IMR-90 (cell line): Measurements from ENCODE around the gene SBF2. TPM values are rescaled to one million over a fixed set of nuclear protein-coding genes. Genes with fewer than 3 reads are reported as not detected.
A peak's percentile ranks its signal among the peaks of the same experiment; 100 is the strongest.

Source experiments
- ATAC-seq: fragments of 200-7000 bp; cut with Tn5 transposase; 2 replicates; pipeline ENCODE4 v1.9.1; 2020; ENCODE audit warnings: low read depth, mild to moderate bottlenecking, moderate library complexity
- BruUV-seq: library from RNA; stranded (reverse); fragments of 400-500 nt; replicated peaks from 2 replicates; lab custom pipeline; 2021; lab: Mats Ljungman, UMichigan
- CTCF ChIA-PET: fragments of 300-600 bp; formaldehyde crosslinking; extraction: SDS; loops from one replicate; lab custom pipeline; 2021; ENCODE audit warnings: antibody characterized with exemption; lab: Yijun Ruan, JAX
- POLR2A ChIA-PET: fragments of 300-600 bp; sonication (Branson Sonifier 250); formaldehyde crosslinking; loops from one replicate; lab custom pipeline; 2022; ENCODE audit warnings: antibody characterized with exemption; ENCODE audit not compliant: unreplicated experiment; lab: Charles Lee
- DNase-seq: peaks from one replicate; pipeline ENCODE4 v3.0.0; 2013
- H2AFZ ChIP-seq: replicated peaks from 2 replicates; pipeline ENCODE3; 2013; ENCODE audit warnings: low read length, mild to moderate bottlenecking; ENCODE audit not compliant: poor library complexity
- H2AK5ac ChIP-seq: 2 replicates; pipeline ENCODE4 v1.6.1; 2013; ENCODE audit warnings: low read depth, low read length, inconsistent platforms
- H2AK9ac ChIP-seq: replicated peaks from 2 replicates; pipeline ENCODE3; 2013; ENCODE audit warnings: mild to moderate bottlenecking, low read depth, low read length, moderate library complexity; ENCODE audit not compliant: poor library complexity
- H2BK120ac ChIP-seq: 2 replicates; pipeline ENCODE4 v1.6.1; 2013; ENCODE audit warnings: low read depth, low read length, inconsistent platforms
- H2BK15ac ChIP-seq: 3 replicates; pipeline ENCODE4 v1.6.1; 2013; ENCODE audit warnings: low read depth, low read length, inconsistent platforms
- H2BK20ac ChIP-seq: 2 replicates; pipeline ENCODE4 v1.6.1; 2013; ENCODE audit warnings: low read depth, mild to moderate bottlenecking, inconsistent platforms, low read length, moderate library complexity
- H2BK5ac ChIP-seq: 2 replicates; pipeline ENCODE4 v1.6.1; 2013; ENCODE audit warnings: mild to moderate bottlenecking, low read depth, low read length, inconsistent platforms; ENCODE audit not compliant: poor library complexity, severe bottlenecking
- H3K14ac ChIP-seq: replicated peaks from 2 replicates; pipeline ENCODE4 v1.6.1; 2013; ENCODE audit warnings: low read depth, low read length, inconsistent platforms
- H3K18ac ChIP-seq: 2 replicates; pipeline ENCODE4 v1.6.1; 2013; ENCODE audit warnings: low read depth, low read length, control low read depth
- H3K23ac ChIP-seq: 2 replicates; pipeline ENCODE4 v1.6.1; 2013; ENCODE audit warnings: low read depth, low read length, inconsistent platforms
- H3K27ac ChIP-seq: 2 replicates; pipeline ENCODE4 v1.5.1; 2013; ENCODE audit warnings: mild to moderate bottlenecking, control low read depth, low read length; ENCODE audit not compliant: insufficient read depth
- H3K27me3 ChIP-seq: 2 replicates; pipeline ENCODE4 v1.6.1; 2013; ENCODE audit warnings: low read length; ENCODE audit not compliant: control insufficient read depth, insufficient read depth
- H3K36me3 ChIP-seq: 2 replicates; pipeline ENCODE4 v1.6.1; 2013; ENCODE audit warnings: low read length, mixed read lengths; ENCODE audit not compliant: control insufficient read depth, insufficient read depth
- H3K4ac ChIP-seq: 2 replicates; pipeline ENCODE4 v1.6.1; 2013; ENCODE audit warnings: low read depth, low read length, inconsistent platforms
- H3K4me1 ChIP-seq: 2 replicates; pipeline ENCODE4 v1.6.1; 2013; ENCODE audit warnings: low read length, mixed read lengths; ENCODE audit not compliant: control insufficient read depth, insufficient read depth
- H3K4me2 ChIP-seq: 2 replicates; pipeline ENCODE4 v1.6.1; 2013; ENCODE audit warnings: low read depth, mild to moderate bottlenecking, control low read depth, low read length, moderate library complexity
- H3K4me3 ChIP-seq: 2 replicates; pipeline ENCODE4 v1.5.1; 2013; ENCODE audit warnings: low read depth, mild to moderate bottlenecking, control low read depth, low read length, moderate library complexity; ENCODE audit not compliant: insufficient read depth
- H3K56ac ChIP-seq: 2 replicates; pipeline ENCODE4 v1.6.1; 2013; ENCODE audit warnings: low read length, inconsistent platforms; ENCODE audit not compliant: insufficient read depth; ENCODE audit errors: extremely low read depth
- H3K79me1 ChIP-seq, 2 experiments: 2 replicates each; pipeline ENCODE4 v1.6.1; 2013; ENCODE audit warnings: low read length in 2 of 2, inconsistent platforms in 1 of 2, low read depth in 1 of 2
- H3K9ac ChIP-seq: 2 replicates; pipeline ENCODE4 v1.6.1; 2013; ENCODE audit warnings: low read depth, low read length, control low read depth
- H3K9me1 ChIP-seq: 2 replicates; pipeline ENCODE4 v1.6.1; 2013; ENCODE audit warnings: low read length, inconsistent platforms; ENCODE audit not compliant: insufficient read depth
- H3K9me3 ChIP-seq: 2 replicates; pipeline ENCODE4 v1.6.1; 2013; ENCODE audit warnings: low read length; ENCODE audit not compliant: control insufficient read depth, insufficient read depth
- H4K20me1 ChIP-seq: 2 replicates; pipeline ENCODE4 v1.6.1; 2013; ENCODE audit warnings: low read length, inconsistent platforms; ENCODE audit not compliant: insufficient read depth
- H4K5ac ChIP-seq: 2 replicates; pipeline ENCODE4 v1.6.1; 2013; ENCODE audit warnings: mild to moderate bottlenecking, low read depth, low read length, control low read depth
- H4K8ac ChIP-seq, 2 experiments: 2 replicates each; pipeline ENCODE4 v1.6.1; 2013; ENCODE audit warnings: low read depth in 2 of 2, low read length in 2 of 2, control low read depth in 1 of 2, inconsistent platforms in 1 of 2
- H4K91ac ChIP-seq: 2 replicates; pipeline ENCODE4 v1.6.1; 2013; ENCODE audit warnings: low read depth, low read length, inconsistent platforms; ENCODE audit not compliant: insufficient read depth
- FOS ChIP-seq: fragments of 150-350 bp; IDR thresholded peaks from 2 replicates; pipeline ENCODE4 v1.6.1; 2016; ENCODE audit warnings: low read depth, low read length
- MAFK ChIP-seq: IDR thresholded peaks from 2 replicates; pipeline ENCODE4 v1.6.1; 2012; ENCODE audit warnings: low read depth, low read length, improper control_type of control experiment
- WGBS, 2 experiments: methylation state at CpG; one replicate each; pipeline versions ENCODE4 v1.1.5 to v1.1.7; 2013; ENCODE audit warnings: missing lambda C conversion rate in 2 of 2; ENCODE audit not compliant: insufficient read length in 1 of 2; ENCODE audit errors: extremely low coverage in 2 of 2; 5-methylcytosine and 5-hydroxymethylcytosine counted together
- dilution Hi-C: fragments of 300-500 bp; cut with HindIII; formaldehyde crosslinking; loops from one replicate; pipeline ENCODE4 v1.14.3; 2018; ENCODE audit warnings: low sequenced_read_pairs; ENCODE audit not compliant: unreplicated experiment
- in situ Hi-C: fragments of 300-500 bp; cut with MboI; formaldehyde crosslinking; loops from 3 replicates; pipeline ENCODE4 v1.14.3; 2019; ENCODE audit warnings: low sequenced_read_pairs, inconsistent platforms, mixed read lengths
- intact Hi-C: fragments of 100-400 bp; cut with micrococcal nuclease; formaldehyde crosslinking; loops from 2 replicates; pipeline ENCODE4 v1.10.0; 2022
- polyA plus RNA-seq, 3 experiments: library from polyadenylated mRNA; depleted of rRNA; stranded (reverse); fragments of >200 nt; gene quantifications; 2 replicates each; pipeline ENCODE4 v1.2.3, GENCODE V29; 2012; ENCODE audit warnings: low replicate concordance in 1 of 3
- total RNA-seq: library from RNA; depleted of rRNA; stranded (reverse); fragments of >200 nt; gene quantifications from 2 replicates; pipeline ENCODE4 v1.2.3, GENCODE V29; 2012

The SBF2 gene
- total and polyA plus RNA-seq, 2 of the 4 experiments (the other 2 are of a cell fraction): 23.8 to 51.8 TPM

DNA sequence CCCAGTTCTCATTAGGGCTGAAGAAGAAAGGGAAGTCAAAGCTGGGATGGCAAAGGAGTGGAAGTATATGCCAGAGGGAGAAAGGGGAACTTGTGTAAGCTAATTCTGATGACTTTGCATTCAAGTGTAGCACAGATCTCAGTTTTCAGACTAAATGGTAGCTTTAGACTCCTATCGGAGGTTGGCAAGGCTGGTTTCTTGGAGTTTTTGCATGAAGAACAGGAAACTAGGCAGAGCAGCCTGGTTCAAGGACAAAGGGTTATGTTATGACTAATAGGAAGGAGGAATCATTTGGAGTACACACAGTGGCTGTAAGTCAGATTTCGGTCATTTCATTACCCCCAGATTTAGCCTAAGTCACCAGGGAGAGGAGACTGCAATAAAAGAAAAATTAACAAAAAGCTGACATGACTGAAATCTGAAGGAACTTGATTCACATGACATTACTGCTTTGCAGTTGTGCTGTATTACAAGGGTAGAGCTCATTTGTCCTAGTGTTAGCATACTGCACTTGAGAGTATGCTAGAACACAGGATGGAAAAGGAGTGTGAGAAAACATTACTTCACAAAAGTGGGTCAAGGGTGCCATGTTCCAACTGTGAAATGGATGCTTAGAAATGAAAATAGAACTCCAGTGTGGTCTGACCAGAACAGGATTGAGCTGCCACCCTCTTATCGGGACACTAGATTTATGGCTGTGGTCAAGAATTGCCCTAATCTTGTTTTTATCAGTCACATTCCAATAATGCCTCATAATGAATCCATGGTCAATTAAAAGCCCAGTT lies 34.5 kb upstream of the SBF2 start:
- H4K20me1 ChIP-seq: no peaks in the 10 kb centered on the region
- H2AK9ac ChIP-seq: no peak overlapping the region
- peak overlapping the region; percentile 79 for H2BK20ac ChIP-seq
- peak overlapping the region; percentile 95 for H3K18ac ChIP-seq
- dilution Hi-C loops: no loop called here
- H3K4ac ChIP-seq: peak overlapping the region; percentile 4
- H3K9ac ChIP-seq: no peak overlapping the region
- peak overlapping the region; percentile 46 for H2BK15ac ChIP-seq
- H3K27ac ChIP-seq: peak overlapping the region; percentile 8; the same call in 1 of the 2 replicates
- ATAC-seq (no peak), DNase-seq (peak; percentile 46)
- in situ Hi-C loops: no loop called here
- H3K27me3 ChIP-seq: no peaks in the 10 kb centered on the region
- peak overlapping the region; percentile 53 for H2BK5ac ChIP-seq
- peak overlapping the region; percentile 39; the same call in 1 of the 2 replicates for H3K4me2 ChIP-seq
- 0 out of 2 replicates have a peak overlapping the region, but pooled peaks have one; percentile 1 for H3K56ac ChIP-seq
- 100% methylated on average over 1 of the region's 3 CpGs; no CpG with 5 or more reads in 1 of the 2 experiments for WGBS, 2 experiments
- H3K79me1 ChIP-seq: peaks cover 0 to 8% of the 10 kb centered on the region in 2 experiments; a peak in 2 of 4 replicates
- H2BK120ac ChIP-seq: peak overlapping the region; percentile 64
- peak overlapping the region; percentile 5 to 66; a peak in 3 of 4 replicates for H4K8ac ChIP-seq
- peak overlapping the region; percentile 33 for H4K5ac ChIP-seq
- BruUV-seq: no TSS peak
- H3K9me3 ChIP-seq: no peaks in the 10 kb centered on the region
- TF ChIP-seq FOS (no peak), MAFK (peak; percentile 80)
- H2AK5ac ChIP-seq: peak overlapping the region; percentile 52
- intact Hi-C loops: loop anchor here (5.0 to 10.0 kb wide), 2 partner anchors 39 to 196 kb away; no protein-coding TSS in a partner anchor
- peaks cover 43% of the 10 kb centered on the region for H3K4me1 ChIP-seq
- H3K36me3 ChIP-seq: no peaks in the 10 kb centered on the region
- POLR2A ChIA-PET: no interaction called here
- CTCF ChIA-PET: interaction anchor here (0.6 to 1.8 kb wide), 3 partner anchors 38 to 77 kb away, joined by 3 to 7 read pairs (median 3); no protein-coding TSS in a partner anchor
- peak overlapping the region; percentile 69 for H3K14ac ChIP-seq
- H3K23ac ChIP-seq: peak overlapping the region; percentile 20
- no peak overlapping the region for H2AFZ ChIP-seq
- H3K9me1 ChIP-seq: peaks cover 34% of the 10 kb centered on the region
- H4K91ac ChIP-seq: peak overlapping the region; percentile 22; the same call in 1 of the 2 replicates
- H3K4me3 ChIP-seq: no peak overlapping the region
